GM23338 (cell line): ENCODE results near the gene LRIG1. TPM values are rescaled to one million over a fixed set of nuclear protein-coding genes. Genes with fewer than 3 reads are reported as not detected.

ENCODE experiments used
- ATAC-seq: fragments of 200-7000 bp; cut with Tn5 transposase; 3 replicates; pipeline ENCODE4 v1.9.1; 2020
- DNase-seq: peaks from one replicate; pipeline ENCODE4 v3.0.0-alpha.2; 2015; ENCODE audit warnings: low spot score
- H2AFZ ChIP-seq: fragments of 200-600 bp; sonication (generic); 2 replicates; pipeline ENCODE4 v1.8.0; 2016; ENCODE audit warnings: antibody characterized with exemption, mild to moderate bottlenecking, moderate library complexity
- H3F3A ChIP-seq: fragments of 200-600 bp; sonication (generic); replicated peaks from 2 replicates; pipeline ENCODE4 v1.8.0; 2017; ENCODE audit warnings: antibody characterized with exemption, mixed run types, low read depth
- H3K27ac ChIP-seq: fragments of 200-600 bp; sonication (generic); 2 replicates; pipeline ENCODE4 v1.6.1; 2016; ENCODE audit warnings: low read depth
- H3K27me3 ChIP-seq: fragments of 200-600 bp; sonication (generic); 2 replicates; pipeline ENCODE4 v1.8.0; 2016; ENCODE audit warnings: mild to moderate bottlenecking, mixed run types, moderate library complexity; ENCODE audit not compliant: insufficient read depth
- H3K36me3 ChIP-seq: fragments of 200-600 bp; sonication (generic); 2 replicates; pipeline ENCODE4 v1.8.0; 2016; ENCODE audit warnings: mild to moderate bottlenecking; ENCODE audit not compliant: insufficient read depth
- H3K4me1 ChIP-seq: fragments of 200-600 bp; sonication (generic); 2 replicates; pipeline ENCODE4 v1.8.0; 2016; ENCODE audit warnings: mild to moderate bottlenecking, moderate library complexity; ENCODE audit not compliant: insufficient read depth
- H3K4me2 ChIP-seq: fragments of 200-600 bp; sonication (generic); 2 replicates; pipeline ENCODE4 v1.7.1; 2017; ENCODE audit warnings: mixed run types
- H3K4me3 ChIP-seq: fragments of 200-600 bp; sonication (generic); 2 replicates; pipeline ENCODE4 v1.6.1; 2016; ENCODE audit warnings: mixed run types
- H3K79me2 ChIP-seq: fragments of 200-600 bp; sonication (generic); replicated peaks from 2 replicates; pipeline ENCODE4 v1.8.0; 2017; ENCODE audit warnings: mild to moderate bottlenecking; ENCODE audit not compliant: insufficient read depth
- H3K9me2 ChIP-seq: fragments of 200-600 bp; sonication (generic); 2 replicates; pipeline ENCODE4 v1.8.0; 2017; ENCODE audit not compliant: insufficient read depth
- H4K20me1 ChIP-seq: fragments of 200-600 bp; sonication (generic); replicated peaks from 2 replicates; pipeline ENCODE4 v1.8.0; 2017; ENCODE audit warnings: mild to moderate bottlenecking; ENCODE audit not compliant: insufficient read depth
- H3K27ac Mint-ChIP-seq: 2 replicates; pipeline ENCODE4 v1.8.0; 2020; ENCODE audit warnings: inconsistent platforms, mild to moderate bottlenecking, moderate library complexity, mixed read lengths
- H3K27me3 Mint-ChIP-seq: 3 replicates; pipeline ENCODE4 v1.8.0; 2022; ENCODE audit warnings: low read depth, mild to moderate bottlenecking, moderate library complexity, mixed read lengths, inconsistent platforms; ENCODE audit not compliant: insufficient read depth, poor library complexity
- H3K36me3 Mint-ChIP-seq: 3 replicates; pipeline ENCODE4 v1.8.0; 2021; ENCODE audit warnings: low read depth, mild to moderate bottlenecking, inconsistent platforms, moderate library complexity, mixed read lengths
- H3K4me1 Mint-ChIP-seq: 3 replicates; pipeline ENCODE4 v1.8.0; 2020; ENCODE audit warnings: mild to moderate bottlenecking, inconsistent platforms, mixed read lengths
- H3K4me3 Mint-ChIP-seq: 3 replicates; pipeline ENCODE4 v1.8.0; 2021; ENCODE audit warnings: moderate library complexity, mild to moderate bottlenecking, inconsistent platforms, mixed read lengths
- H3K9me3 Mint-ChIP-seq: 3 replicates; pipeline ENCODE4 v1.8.0; 2020; ENCODE audit warnings: moderate library complexity, mild to moderate bottlenecking, inconsistent platforms, mixed read lengths
- CREB1 ChIP-seq: fragments of 250-450 bp; sonication (Bioruptor Pico); IDR thresholded peaks from 2 replicates; pipeline ENCODE4 v1.5.0; 2020; ENCODE audit warnings: low read depth, mild to moderate bottlenecking, moderate library complexity
- CTCF ChIP-seq, 2 experiments: fragments of 200-600 bp in 1 of 2; sonication (generic) in 1 of 2; conservative IDR thresholded peaks; 2 replicates each; pipeline versions ENCODE4 v1.5.1 to v1.6.1; 2016 to 2017; ENCODE audit warnings: antibody characterized with exemption in 2 of 2, low read depth in 2 of 2, mild to moderate bottlenecking in 2 of 2, moderate library complexity in 1 of 2
- ETS1 ChIP-seq: IDR thresholded peaks from 2 replicates; pipeline ENCODE4 v1.6.1; 2016; ENCODE audit warnings: antibody characterized with exemption
- EZH2 ChIP-seq: fragments of 200-600 bp; sonication (generic); IDR thresholded peaks from one replicate; pipeline ENCODE4 v1.8.0; 2017; ENCODE audit warnings: antibody characterized with exemption, mild to moderate bottlenecking, low read depth; ENCODE audit not compliant: unreplicated experiment
- EZH2phosphoT487 ChIP-seq: fragments of 200-600 bp; sonication (generic); IDR thresholded peaks from one replicate; pipeline ENCODE4 v1.8.1; 2018; ENCODE audit warnings: antibody characterized with exemption; ENCODE audit not compliant: unreplicated experiment
- JUNB ChIP-seq: IDR thresholded peaks from one replicate; pipeline ENCODE4 v1.6.1; 2016; ENCODE audit warnings: antibody characterized with exemption; ENCODE audit not compliant: unreplicated experiment
- NANOG ChIP-seq: IDR thresholded peaks from 2 replicates; pipeline ENCODE4 v1.6.1; 2016; ENCODE audit warnings: antibody characterized with exemption, borderline replicate concordance
- POLR2AphosphoS5 ChIP-seq: IDR thresholded peaks from 2 replicates; pipeline ENCODE4 v1.6.1; 2016; ENCODE audit warnings: antibody characterized with exemption, low read depth
- REST ChIP-seq: IDR thresholded peaks from one replicate; pipeline ENCODE4 v1.6.1; 2018; ENCODE audit warnings: antibody characterized with exemption; ENCODE audit not compliant: unreplicated experiment
- STAT1 ChIP-seq: IDR thresholded peaks from one replicate; pipeline ENCODE4 v1.6.1; 2016; ENCODE audit warnings: antibody characterized with exemption; ENCODE audit not compliant: unreplicated experiment
- ZNF114 ChIP-seq: fragments of 250-450 bp; sonication (Bioruptor Pico); IDR thresholded peaks from 2 replicates; pipeline ENCODE4 v1.5.0; 2020; ENCODE audit warnings: mild to moderate bottlenecking, moderate library complexity
- ZNF331 ChIP-seq: fragments of 250-450 bp; sonication (Bioruptor Pico); IDR thresholded peaks from 2 replicates; pipeline ENCODE4 v1.5.0; 2020; ENCODE audit warnings: low read depth, mild to moderate bottlenecking, moderate library complexity
- polyA plus RNA-seq: library from polyadenylated mRNA; unstranded; fragments of >200 nt; fragmentation: Nextera tagmentation; extraction: Ambion mirVana; gene quantifications from 2 replicates; pipeline ENCODE4 v1.2.1, GENCODE V29; 2016
- total RNA-seq: library from RNA; depleted of rRNA; stranded (reverse); fragments of >200 nt; shearing (Covaris generic); gene quantifications from 2 replicates; pipeline ENCODE4 v1.2.3, GENCODE V29; 2014

Gene LRIG1
- total and polyA plus RNA-seq, 2 experiments from 2014 or later = 40.0 to 134 TPM

DNA sequence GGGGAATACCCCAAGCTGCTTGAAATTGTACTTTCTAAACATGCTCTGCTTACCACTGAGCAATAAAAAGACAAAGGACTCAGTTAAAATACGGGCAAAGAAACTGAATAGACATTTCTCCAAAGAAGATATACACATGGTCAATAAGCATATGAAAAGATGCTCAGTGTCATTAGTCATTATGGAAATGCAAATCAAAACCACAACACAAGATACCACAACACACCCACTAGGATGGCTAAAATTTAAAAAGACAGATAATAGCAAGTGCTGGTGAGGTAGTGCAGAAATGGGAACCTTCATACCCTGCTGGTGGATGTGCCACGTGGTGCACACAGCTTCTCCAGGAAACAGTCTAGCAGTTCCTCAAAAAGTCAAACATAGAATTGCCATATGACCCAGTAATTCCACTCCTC lies 21.3 kb downstream of the LRIG1 start:
- ATAC-seq (no peak), DNase-seq (no peak)
- Mint-ChIP-seq H3K4me1 (peaks cover 18% of the 10 kb centered on the region), H3K4me3 (peak overlapping the region; percentile 44; the same call in 2 of the 3 replicates), H3K27me3 (peaks cover 4% of the 10 kb centered on the region), H3K36me3 (peaks cover 3% of the 10 kb centered on the region; the same call in 1 of the 3 replicates), H3K27ac (peak overlapping the region; percentile 85; the same call in 1 of the 2 replicates), H3K9me3 (no peaks in the 10 kb centered on the region)
- Histone ChIP-seq H3K4me3 (peak overlapping the region; percentile 43), H3K4me2 (peak overlapping the region; percentile 76), H3F3A (0 out of 2 replicates have a peak, but pooled peaks cover 4% of the 10 kb centered on the region), H3K4me1 (peaks cover 100% of the 10 kb centered on the region), H4K20me1 (peaks cover 69% of the 10 kb centered on the region), H3K79me2 (peaks cover 100% of the 10 kb centered on the region), H3K9me2 (no peaks in the 10 kb centered on the region), H2AFZ (no peak overlapping the region), H3K27ac (no peak overlapping the region), H3K27me3 (no peaks in the 10 kb centered on the region), H3K36me3 (no peaks in the 10 kb centered on the region)
- TF ChIP-seq STAT1 (no peak), JUNB (no peak), CTCF (conservative IDR thresholded peaks at IDR 0.05; ENCODE audit: low read depth in 2 of 2) (no peak), NANOG (no peak), POLR2AphosphoS5 (no peak), ETS1 (no peak), CREB1 (no peak), ZNF114 (CRISPR knock-in tag) (no peak), ZNF331 (CRISPR knock-in tag) (no peak), EZH2 (no peak), EZH2phosphoT487 (no peak), REST (no peak)
